ENCODE measurements around the gene GALNS. TPM values are rescaled to one million over a fixed set of nuclear protein-coding genes. Genes with fewer than 3 reads are reported as not detected.

Gene GALNS
- total and polyA plus RNA-seq, 2 experiments from 2014 or later, result 9.7 to 18.8 TPM

GRCh38 chr16:88863426-88863825, 6.7 kb upstream of the GALNS start (continued):
- no peak for TF ChIP-seq ZNF462 (CRISPR knock-in tag; IDR thresholded peaks at IDR 0.05)

GRCh38 chr16:88862968-88863367, 6.2 kb upstream of the GALNS start:
- Histone ChIP-seq H3K4me3 (no peak overlapping the region), H3K27ac (ENCODE audit: low read depth) (no peak overlapping the region), H2AFZ (no peak overlapping the region), H4K20me1 (replicated peaks; ENCODE audit: insufficient read depth) (peaks cover under 1% of the 10 kb centered on the region; the same call in 1 of the 2 replicates), H3K4me2 (no peak overlapping the region), H3K27me3 (ENCODE audit: insufficient read depth) (no peaks in the 10 kb centered on the region), H3K9me2 (ENCODE audit: insufficient read depth) (no peaks in the 10 kb centered on the region), H3K36me3 (ENCODE audit: insufficient read depth) (no peaks in the 10 kb centered on the region), H3K79me2 (replicated peaks; ENCODE audit: insufficient read depth) (peaks cover 4% of the 10 kb centered on the region), H3K4me1 (ENCODE audit: insufficient read depth) (no peaks in the 10 kb centered on the region), H3F3A (replicated peaks; ENCODE audit: low read depth) (no peaks in the 10 kb centered on the region)
- H3K4me1 Mint-ChIP-seq, result peaks cover 7% of the 10 kb centered on the region
- H3K27me3 Mint-ChIP-seq (ENCODE audit: insufficient read depth, low read depth, poor library complexity), result peaks cover 6% of the 10 kb centered on the region
- no peak overlapping the region for H3K27ac Mint-ChIP-seq
- ATAC-seq, result no peak
- DNase-seq (ENCODE audit: low spot score), result no peak
- no peaks in the 10 kb centered on the region for H3K9me3 Mint-ChIP-seq
- H3K4me3 Mint-ChIP-seq, result no peak overlapping the region
- H3K36me3 Mint-ChIP-seq (ENCODE audit: low read depth), result peaks cover 28% of the 10 kb centered on the region
- no peak for TF ChIP-seq REST (IDR thresholded peaks at IDR 0.05; ENCODE audit: unreplicated experiment)
- TF ChIP-seq POLR2AphosphoS5 (IDR thresholded peaks at IDR 0.05; ENCODE audit: low read depth), result no peak
- no peak for TF ChIP-seq ETS1 (IDR thresholded peaks at IDR 0.05)
- TF ChIP-seq EZH2 (IDR thresholded peaks at IDR 0.05; ENCODE audit: low read depth, unreplicated experiment), result no peak
- no peak for TF ChIP-seq NANOG (IDR thresholded peaks at IDR 0.05; ENCODE audit: borderline replicate concordance)
- no peak for TF ChIP-seq EZH2phosphoT487 (IDR thresholded peaks at IDR 0.05; ENCODE audit: unreplicated experiment)
- TF ChIP-seq STAT1 (IDR thresholded peaks at IDR 0.05; ENCODE audit: unreplicated experiment), result no peak

All from GM23338 (cell line).